SJCRH30 (cell line): ENCODE measurements around the gene LAMA1. TPM values are rescaled to one million over a fixed set of nuclear protein-coding genes. Genes with fewer than 3 reads are reported as not detected.

ENCODE experiments used
- DNase-seq, 2 experiments: peaks; one replicate each; pipeline ENCODE4 v3.0.0-alpha.2; 2015 to 2020
- H3K27ac ChIP-seq: fragments of 250-450 bp; sonication (Bioruptor Pico); 2 replicates; pipeline ENCODE4 v1.5.1; 2020; ENCODE audit warnings: mild to moderate bottlenecking, moderate library complexity
- H3K27me3 ChIP-seq: fragments of 250-450 bp; sonication (Bioruptor Pico); 2 replicates; pipeline ENCODE4 v1.5.1; 2020; ENCODE audit warnings: mild to moderate bottlenecking, moderate library complexity
- H3K36me3 ChIP-seq: fragments of 250-450 bp; sonication (Bioruptor Pico); 2 replicates; pipeline ENCODE4 v1.5.1; 2020; ENCODE audit warnings: mild to moderate bottlenecking, moderate library complexity
- H3K4me1 ChIP-seq: fragments of 250-450 bp; sonication (Bioruptor Pico); 2 replicates; pipeline ENCODE4 v1.5.1; 2020; ENCODE audit warnings: mild to moderate bottlenecking, moderate library complexity
- H3K4me3 ChIP-seq: fragments of 250-450 bp; sonication (Bioruptor Pico); 2 replicates; pipeline ENCODE4 v1.5.1; 2020; ENCODE audit warnings: mild to moderate bottlenecking, moderate library complexity
- H3K9me3 ChIP-seq: fragments of 250-450 bp; sonication (Bioruptor Pico); replicated peaks from 2 replicates; pipeline ENCODE4 v1.5.1; 2020; ENCODE audit warnings: mild to moderate bottlenecking, moderate library complexity
- total RNA-seq: library from RNA; depleted of rRNA; stranded (reverse); fragments of >200 nt; shearing (Covaris generic); gene quantifications from 2 replicates; pipeline ENCODE4 v1.2.3, GENCODE V29; 2014

The LAMA1 gene
- total RNA-seq, 1 experiment from 2014 or later, result 12.0 TPM

GRCh38 chr18:7133181-7133580 lies 15.6 kb upstream of the LAMA1 start:
- Histone ChIP-seq H3K4me3 (no peak overlapping the region), H3K9me3 (no peaks in the 10 kb centered on the region), H3K27ac (no peak overlapping the region), H3K4me1 (no peaks in the 10 kb centered on the region; the same call in 1 of the 2 replicates), H3K36me3 (no peaks in the 10 kb centered on the region), H3K27me3 (no peaks in the 10 kb centered on the region)
- DNase-seq, result no peak

DNA sequence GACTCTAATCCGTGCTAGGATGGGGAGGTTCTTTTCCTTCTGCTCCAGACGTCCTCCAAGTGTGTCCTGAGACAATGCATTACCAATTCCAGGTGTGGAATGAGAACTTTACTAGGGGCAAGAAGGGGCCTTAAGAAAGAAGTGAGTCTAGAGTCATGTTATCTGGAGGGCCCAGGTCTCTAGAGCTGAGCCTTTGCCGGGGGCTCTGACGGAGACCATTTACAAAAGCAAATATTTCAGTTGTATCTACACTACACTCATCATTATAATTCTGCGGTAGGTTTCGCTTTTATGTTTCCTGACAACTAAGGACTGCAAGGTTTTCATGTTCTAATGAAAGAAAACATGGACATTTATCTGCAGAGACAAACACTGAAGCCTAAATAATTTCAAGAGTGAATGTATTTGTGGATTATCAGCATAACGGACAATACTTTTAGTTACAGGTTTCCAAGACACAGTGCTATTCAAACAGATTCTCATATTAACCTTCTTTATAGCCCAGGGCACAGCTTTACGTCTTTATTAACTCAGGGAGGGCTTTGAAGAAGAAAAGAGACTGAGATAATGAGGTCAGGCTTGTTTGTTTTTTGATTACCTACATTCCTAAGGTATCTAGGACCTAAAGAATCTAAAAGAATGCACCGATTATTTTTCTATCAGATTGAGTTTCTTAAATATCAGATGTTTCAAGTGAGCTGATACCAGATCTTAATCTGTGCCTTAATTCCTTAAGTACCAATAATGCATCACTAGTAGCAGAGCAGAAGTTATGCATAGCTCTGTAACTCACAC lies 15.0 kb upstream of the LAMA1 start:
- Histone ChIP-seq H3K4me1 (no peaks in the 10 kb centered on the region; the same call in 1 of the 2 replicates), H3K27me3 (no peaks in the 10 kb centered on the region), H3K36me3 (no peaks in the 10 kb centered on the region), H3K27ac (no peak overlapping the region), H3K4me3 (no peak overlapping the region), H3K9me3 (no peaks in the 10 kb centered on the region)
- DNase-seq, result no peak

DNA sequence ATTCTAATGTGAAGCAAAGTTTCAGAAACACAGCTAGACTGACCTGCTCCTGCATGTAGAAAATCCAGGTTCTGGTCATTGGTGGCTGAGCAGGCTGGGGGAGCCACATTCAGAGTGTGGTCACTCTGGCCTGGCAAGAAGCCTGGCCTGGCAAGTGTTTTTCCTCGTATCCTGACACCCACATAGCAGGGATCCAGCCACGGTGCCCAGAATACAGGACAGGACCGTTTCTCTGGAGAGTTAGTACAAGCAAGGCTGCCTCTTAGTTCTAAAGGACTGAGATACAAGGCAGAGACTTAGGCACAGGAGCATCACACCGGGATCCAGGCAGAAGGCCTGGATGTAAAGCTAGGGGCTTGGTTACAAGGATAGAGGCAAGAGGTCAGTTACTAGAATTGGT lies 4.8 kb upstream of the LAMA1 start:
- Histone ChIP-seq H3K36me3 (no peaks in the 10 kb centered on the region), H3K9me3 (no peaks in the 10 kb centered on the region), H3K4me3 (no peak overlapping the region), H3K4me1 (no peaks in the 10 kb centered on the region), H3K27me3 (no peaks in the 10 kb centered on the region), H3K27ac (no peak overlapping the region)
- no peak for DNase-seq

GRCh38 chr18:7116792-7117389 lies 706 bp downstream of the LAMA1 start:
- Histone ChIP-seq H3K4me1 (no peaks in the 10 kb centered on the region), H3K27me3 (no peaks in the 10 kb centered on the region), H3K4me3 (peak overlapping the region; percentile 60), H3K36me3 (no peaks in the 10 kb centered on the region), H3K27ac (no peak overlapping the region), H3K9me3 (no peaks in the 10 kb centered on the region)
- peak; percentile 2 to 4 for DNase-seq

DNA sequence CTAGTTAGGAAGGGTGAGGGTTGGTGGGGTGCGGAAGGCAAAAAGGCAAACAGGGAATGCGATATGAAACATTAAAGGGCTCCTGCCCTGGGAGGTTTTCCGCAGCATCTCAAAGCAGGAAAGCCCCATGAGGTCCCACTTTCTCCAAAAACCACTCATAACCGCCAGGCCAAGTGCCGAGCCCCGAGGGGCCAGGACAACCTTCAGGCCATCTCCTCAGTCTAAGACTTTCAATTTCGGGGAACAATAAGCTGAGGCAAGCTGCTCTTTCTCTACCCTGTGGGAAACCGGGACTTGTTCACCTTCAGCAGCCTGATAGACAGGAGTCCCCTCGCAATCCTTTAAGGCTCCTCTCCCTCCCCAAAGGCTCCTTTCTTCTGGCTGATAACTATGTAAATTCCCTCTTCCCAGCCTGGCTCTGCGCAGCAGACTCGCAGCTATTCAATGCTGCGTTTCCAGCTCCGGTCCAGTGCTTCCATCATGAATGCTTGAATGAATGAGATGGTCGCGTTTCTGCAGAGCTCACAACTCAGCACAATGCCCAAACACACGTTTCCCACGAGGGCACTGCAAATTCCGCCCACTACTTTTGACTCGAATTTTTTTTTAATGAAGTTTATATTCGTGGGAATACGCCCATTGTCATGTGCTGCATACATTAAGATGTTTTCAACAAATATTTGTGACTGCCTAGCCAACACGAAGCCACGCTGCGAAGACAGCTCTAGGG lies 1.4 kb downstream of the LAMA1 start:
- H3K4me3 ChIP-seq, result peak overlapping the region; percentile 60
- no peaks in the 10 kb centered on the region for H3K4me1 ChIP-seq
- H3K9me3 ChIP-seq, result no peaks in the 10 kb centered on the region
- H3K27me3 ChIP-seq, result no peaks in the 10 kb centered on the region
- peak; percentile 2 to 10 for DNase-seq
- no peak overlapping the region for H3K27ac ChIP-seq
- H3K36me3 ChIP-seq, result no peaks in the 10 kb centered on the region

- no peak overlapping the region for H3K4me3 ChIP-seq
- H3K27me3 ChIP-seq, result no peaks in the 10 kb centered on the region
- H3K4me1 ChIP-seq, result no peaks in the 10 kb centered on the region
- no peaks in the 10 kb centered on the region for H3K36me3 ChIP-seq
- H3K9me3 ChIP-seq, result no peaks in the 10 kb centered on the region
- DNase-seq, result no peak
- no peak overlapping the region for H3K27ac ChIP-seq
Measured at GRCh38 chr18:7112936-7113335, 4.7 kb downstream of the LAMA1 start.

DNA sequence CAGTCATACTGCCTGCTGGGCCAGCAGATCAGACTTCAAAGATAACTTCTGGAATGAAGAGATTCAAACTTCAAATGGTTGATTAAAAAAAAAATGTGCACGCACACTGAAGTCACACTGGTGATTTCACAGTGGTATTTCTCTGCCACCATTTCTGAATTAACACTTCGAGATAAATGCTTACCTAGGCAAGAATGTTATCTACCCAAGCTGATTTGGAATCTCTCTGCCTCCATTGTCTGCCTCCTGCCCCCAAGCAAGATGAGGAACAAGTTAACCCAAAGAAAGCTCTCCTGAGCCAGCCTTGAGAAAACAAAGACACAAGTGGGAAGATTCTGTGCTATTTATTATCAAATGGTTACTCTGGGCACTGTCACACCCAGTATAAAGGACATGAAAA lies 6.5 kb downstream of the LAMA1 start:
- Histone ChIP-seq H3K27ac (no peak overlapping the region), H3K36me3 (no peaks in the 10 kb centered on the region), H3K9me3 (no peaks in the 10 kb centered on the region), H3K4me1 (no peaks in the 10 kb centered on the region), H3K4me3 (no peak overlapping the region), H3K27me3 (no peaks in the 10 kb centered on the region)
- DNase-seq, result no peak

DNA sequence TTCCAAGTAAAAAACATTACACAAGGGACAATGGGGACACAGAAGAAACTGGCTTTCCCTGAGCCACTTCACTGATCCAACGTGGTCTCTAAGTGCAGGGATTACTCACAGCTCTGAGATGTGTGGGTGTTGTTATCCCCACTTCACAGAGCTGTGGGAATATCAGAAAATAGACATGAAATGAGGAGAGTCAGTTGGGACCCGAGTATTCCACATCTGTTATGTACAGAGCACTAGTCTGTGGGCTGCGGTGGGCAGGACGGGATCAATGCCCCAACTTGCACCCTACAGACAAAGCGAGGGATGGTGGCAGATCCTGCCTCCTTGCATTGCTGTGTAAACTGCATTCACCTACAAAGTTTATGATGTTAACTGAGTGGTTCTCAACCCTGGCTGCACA lies 11.7 kb downstream of the LAMA1 start:
- Histone ChIP-seq H3K9me3 (no peaks in the 10 kb centered on the region), H3K4me3 (no peak overlapping the region), H3K36me3 (no peaks in the 10 kb centered on the region), H3K4me1 (no peaks in the 10 kb centered on the region), H3K27me3 (no peaks in the 10 kb centered on the region), H3K27ac (no peak overlapping the region)
- no peak for DNase-seq

- no peaks in the 10 kb centered on the region for H3K9me3 ChIP-seq
- no peak overlapping the region for H3K4me3 ChIP-seq
- no peak for DNase-seq
Measured at GRCh38 chr18:7105268-7105667, 12.3 kb downstream of the LAMA1 start.

GRCh38 chr18:7104649-7105048 lies 12.9 kb downstream of the LAMA1 start:
- H3K9me3 ChIP-seq, result no peaks in the 10 kb centered on the region
- H3K4me1 ChIP-seq, result no peaks in the 10 kb centered on the region
- H3K36me3 ChIP-seq, result no peaks in the 10 kb centered on the region
- H3K4me3 ChIP-seq, result no peak overlapping the region
- DNase-seq, result no peak
- no peaks in the 10 kb centered on the region for H3K27me3 ChIP-seq
- H3K27ac ChIP-seq, result no peak overlapping the region

More at GRCh38 chr18:7105268-7105667, 12.3 kb downstream of the LAMA1 start:
- Histone ChIP-seq H3K36me3 (no peaks in the 10 kb centered on the region), H3K27ac (no peak overlapping the region), H3K4me1 (no peaks in the 10 kb centered on the region), H3K27me3 (no peaks in the 10 kb centered on the region)

- no peak overlapping the region for H3K27ac ChIP-seq
- H3K9me3 ChIP-seq, result no peaks in the 10 kb centered on the region
- no peaks in the 10 kb centered on the region for H3K27me3 ChIP-seq
- no peaks in the 10 kb centered on the region for H3K4me1 ChIP-seq
- no peaks in the 10 kb centered on the region for H3K36me3 ChIP-seq
- DNase-seq, result peak in 1 of 2 experiments; percentile 6
- H3K4me3 ChIP-seq, result no peak overlapping the region
Measured at GRCh38 chr18:7102131-7102530, 15.5 kb downstream of the LAMA1 start.

GRCh38 chr18:7096838-7097237 lies 20.8 kb downstream of the LAMA1 start:
- no peak for DNase-seq
- Histone ChIP-seq H3K4me3 (no peak overlapping the region), H3K27me3 (no peaks in the 10 kb centered on the region)

GRCh38 chr18:7094427-7094826 lies 23.2 kb downstream of the LAMA1 start:
- DNase-seq, result no peak
- Histone ChIP-seq H3K27ac (no peak overlapping the region), H3K4me1 (no peaks in the 10 kb centered on the region), H3K4me3 (no peak overlapping the region), H3K36me3 (no peaks in the 10 kb centered on the region), H3K9me3 (no peaks in the 10 kb centered on the region), H3K27me3 (no peaks in the 10 kb centered on the region)

More at GRCh38 chr18:7096838-7097237, 20.8 kb downstream of the LAMA1 start:
- Histone ChIP-seq H3K36me3 (no peaks in the 10 kb centered on the region), H3K4me1 (no peaks in the 10 kb centered on the region), H3K27ac (no peak overlapping the region), H3K9me3 (no peaks in the 10 kb centered on the region)

GRCh38 chr18:7090771-7091170 lies 26.8 kb downstream of the LAMA1 start:
- DNase-seq, result peak in 1 of 2 experiments; percentile 4
- Histone ChIP-seq H3K27ac (no peak overlapping the region), H3K36me3 (no peaks in the 10 kb centered on the region), H3K27me3 (no peaks in the 10 kb centered on the region), H3K9me3 (no peaks in the 10 kb centered on the region), H3K4me1 (no peaks in the 10 kb centered on the region), H3K4me3 (no peak overlapping the region)

DNA sequence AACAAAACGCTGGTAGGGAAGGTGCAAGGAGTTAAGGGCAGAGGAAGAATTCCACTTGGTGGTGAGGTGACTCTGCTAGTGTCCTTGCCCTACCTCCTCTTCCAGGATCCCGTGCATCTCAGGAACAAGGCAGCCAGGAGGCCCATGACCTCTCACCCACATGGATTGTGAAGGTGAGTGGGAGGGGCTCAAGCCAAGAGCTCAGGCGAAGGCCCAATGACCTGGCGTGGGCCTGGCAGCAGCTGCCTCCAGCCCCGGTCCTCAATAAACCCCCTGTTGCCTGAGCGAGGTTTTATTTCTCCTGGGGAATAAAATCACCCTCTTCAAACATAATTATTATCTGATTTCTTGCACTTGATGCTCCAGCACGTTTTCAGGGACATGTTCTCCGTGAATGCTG lies 28.2 kb downstream of the LAMA1 start:
- H3K4me1 ChIP-seq, result no peaks in the 10 kb centered on the region
- H3K27ac ChIP-seq, result no peak overlapping the region
- H3K36me3 ChIP-seq, result no peaks in the 10 kb centered on the region
- no peak for DNase-seq
- H3K27me3 ChIP-seq, result no peaks in the 10 kb centered on the region
- no peaks in the 10 kb centered on the region for H3K9me3 ChIP-seq
- H3K4me3 ChIP-seq, result no peak overlapping the region
